ENCODE measurements around the gene MRGPRG.
"Not testable (repeated sequence)": the region's sequence is repeated elsewhere in the genome, so short reads cannot be mapped to it uniquely, and the experiment has no call there.

MRGPRG gene, protein sequence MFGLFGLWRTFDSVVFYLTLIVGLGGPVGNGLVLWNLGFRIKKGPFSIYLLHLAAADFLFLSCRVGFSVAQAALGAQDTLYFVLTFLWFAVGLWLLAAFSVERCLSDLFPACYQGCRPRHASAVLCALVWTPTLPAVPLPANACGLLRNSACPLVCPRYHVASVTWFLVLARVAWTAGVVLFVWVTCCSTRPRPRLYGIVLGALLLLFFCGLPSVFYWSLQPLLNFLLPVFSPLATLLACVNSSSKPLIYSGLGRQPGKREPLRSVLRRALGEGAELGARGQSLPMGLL

DNA sequence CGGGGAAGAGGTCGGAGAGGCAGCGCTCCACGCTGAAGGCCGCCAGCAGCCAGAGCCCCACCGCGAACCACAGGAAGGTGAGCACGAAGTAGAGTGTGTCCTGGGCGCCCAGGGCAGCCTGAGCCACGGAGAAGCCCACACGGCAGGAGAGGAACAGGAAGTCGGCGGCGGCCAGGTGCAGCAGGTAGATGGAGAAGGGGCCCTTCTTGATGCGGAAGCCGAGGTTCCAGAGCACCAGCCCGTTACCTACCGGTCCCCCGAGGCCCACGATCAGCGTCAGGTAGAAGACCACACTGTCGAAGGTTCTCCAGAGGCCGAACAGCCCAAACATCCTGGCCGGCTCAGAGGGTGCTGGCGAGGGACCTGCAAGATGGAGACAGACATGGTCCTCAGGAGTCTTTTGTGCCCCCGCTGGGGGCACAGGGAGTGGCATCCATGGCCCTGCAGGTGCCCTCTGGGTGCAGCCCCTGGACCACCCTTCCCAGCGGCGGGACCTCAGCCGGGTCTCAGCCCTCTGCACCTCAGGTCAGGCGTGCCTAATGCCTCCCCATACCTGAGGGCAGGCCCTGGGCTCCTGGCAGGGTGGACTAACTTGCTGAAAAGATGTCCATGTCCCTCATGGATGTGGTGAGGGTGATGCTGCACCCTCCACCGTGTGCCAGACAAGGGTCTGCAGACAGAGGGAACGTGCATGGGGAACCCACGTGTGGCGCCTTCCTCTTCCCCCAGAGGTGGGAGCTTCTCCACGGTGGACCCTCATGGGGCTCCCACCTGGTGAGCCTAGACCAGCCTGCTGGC lies at the start of gene MRGPRG:
Gene MRGPRG (minus strand): TSS at position 331 of the 798 bp plus-strand sequence. CDS start 0 bp downstream, at position 331.
- H3K27ac Mint-ChIP-seq: no peak within 1 kb of the TSS
- no peak within 1 kb of the TSS for H3K4me3 Mint-ChIP-seq
- no peaks in the 10 kb centered on the region for H3K36me3 Mint-ChIP-seq (ENCODE audit: low read depth)
- no peaks in the 10 kb centered on the region for H3K9me3 Mint-ChIP-seq
- H3K27me3 Mint-ChIP-seq: peaks cover 23% of the 10 kb centered on the region
- peaks cover 12% of the 10 kb centered on the region for H3K4me1 Mint-ChIP-seq (ENCODE audit: low read depth)
- no peak for DNase-seq

DNA sequence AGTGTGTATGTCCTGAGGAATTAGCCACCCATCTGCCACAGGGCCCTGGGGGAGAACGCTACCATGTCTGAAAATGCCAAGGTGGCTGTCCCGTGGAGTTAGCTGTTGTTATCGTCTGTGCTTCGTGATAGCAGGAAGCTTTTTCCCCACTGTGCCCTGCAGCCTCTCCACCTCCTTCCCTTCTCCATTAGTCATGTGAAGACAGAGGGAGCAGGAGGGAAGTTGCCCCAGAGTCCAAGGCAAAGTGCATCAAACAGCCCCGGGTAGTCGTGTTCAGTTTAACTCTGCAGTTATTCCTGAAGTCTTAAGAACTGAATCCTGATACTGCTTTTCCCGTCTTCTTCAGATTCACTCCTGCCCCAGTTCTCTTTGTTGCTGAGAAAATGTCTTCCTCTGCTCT lies 43.9 kb upstream of the MRGPRG start:
- H3K27ac Mint-ChIP-seq; DNase-seq; H3K27me3 Mint-ChIP-seq; H3K4me3 Mint-ChIP-seq; H3K36me3 Mint-ChIP-seq (ENCODE audit: low read depth); H3K9me3 Mint-ChIP-seq; H3K4me1 Mint-ChIP-seq (ENCODE audit: low read depth): not testable (repeated sequence)

DNA sequence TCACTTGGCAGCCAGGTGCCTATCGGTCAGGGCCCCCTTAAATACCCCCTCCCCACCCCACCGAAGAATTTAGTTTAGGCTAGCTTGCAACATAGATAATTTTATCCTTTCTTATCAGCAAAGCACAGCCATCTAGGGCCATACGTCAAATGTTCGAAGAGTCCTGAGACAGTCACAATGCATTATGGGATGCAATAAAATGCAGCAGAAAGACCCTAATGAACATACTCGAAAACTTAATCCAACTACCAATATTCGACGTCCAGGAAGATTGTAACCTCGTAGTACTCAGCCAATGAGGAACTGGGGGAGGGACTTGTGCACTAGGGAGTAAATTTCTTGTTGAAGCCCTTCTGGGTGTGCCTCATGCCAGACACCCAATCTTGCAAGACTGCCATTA lies 43.2 kb upstream of the MRGPRG start:
- not testable (repeated sequence) for H3K9me3 Mint-ChIP-seq; H3K27me3 Mint-ChIP-seq; H3K4me1 Mint-ChIP-seq (ENCODE audit: low read depth); DNase-seq; H3K4me3 Mint-ChIP-seq; H3K36me3 Mint-ChIP-seq (ENCODE audit: low read depth); H3K27ac Mint-ChIP-seq

DNA sequence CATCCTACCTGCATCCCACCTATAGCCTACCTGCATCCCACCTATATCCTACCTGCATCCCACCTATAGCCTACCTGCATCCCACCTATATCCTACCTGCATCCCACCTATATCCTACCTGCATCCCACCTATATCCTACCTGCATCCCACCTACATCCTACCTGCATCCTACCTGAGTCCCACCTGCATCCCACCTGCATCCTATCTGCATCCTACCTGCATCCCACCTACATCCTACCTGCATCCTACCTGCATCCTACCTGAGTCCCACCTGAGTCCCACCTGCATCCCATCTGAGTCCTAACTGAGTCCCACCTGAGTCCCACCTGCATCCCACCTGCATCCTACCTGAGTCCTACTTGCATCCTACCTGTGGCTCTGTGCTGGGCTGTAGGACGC lies 38.9 kb upstream of the MRGPRG start:
- DNase-seq; H3K36me3 Mint-ChIP-seq (ENCODE audit: low read depth); H3K27ac Mint-ChIP-seq; H3K4me1 Mint-ChIP-seq (ENCODE audit: low read depth); H3K27me3 Mint-ChIP-seq; H3K4me3 Mint-ChIP-seq; H3K9me3 Mint-ChIP-seq: not testable (repeated sequence)

DNA sequence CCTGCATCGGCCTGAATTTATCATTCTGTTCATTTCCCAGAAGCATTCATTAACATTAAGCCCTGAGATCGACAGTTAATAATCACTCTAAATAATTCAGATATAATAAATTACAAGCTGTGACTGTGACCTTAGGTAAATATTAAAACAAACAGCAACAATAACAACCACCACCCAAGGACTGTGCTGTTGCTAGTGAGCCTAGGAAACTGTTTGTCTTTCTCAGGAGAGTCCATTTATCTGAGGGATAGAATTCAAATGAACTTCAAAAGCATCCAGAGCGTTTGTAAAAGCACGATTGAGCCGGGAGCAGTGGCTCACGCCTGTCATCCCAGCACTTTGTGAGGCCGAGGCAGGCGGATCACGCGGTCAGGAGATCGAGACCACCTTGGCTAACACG lies 36.6 kb upstream of the MRGPRG start:
- DNase-seq; H3K27me3 Mint-ChIP-seq; H3K9me3 Mint-ChIP-seq; H3K4me3 Mint-ChIP-seq; H3K36me3 Mint-ChIP-seq (ENCODE audit: low read depth); H3K27ac Mint-ChIP-seq; H3K4me1 Mint-ChIP-seq (ENCODE audit: low read depth): not testable (repeated sequence)

DNA sequence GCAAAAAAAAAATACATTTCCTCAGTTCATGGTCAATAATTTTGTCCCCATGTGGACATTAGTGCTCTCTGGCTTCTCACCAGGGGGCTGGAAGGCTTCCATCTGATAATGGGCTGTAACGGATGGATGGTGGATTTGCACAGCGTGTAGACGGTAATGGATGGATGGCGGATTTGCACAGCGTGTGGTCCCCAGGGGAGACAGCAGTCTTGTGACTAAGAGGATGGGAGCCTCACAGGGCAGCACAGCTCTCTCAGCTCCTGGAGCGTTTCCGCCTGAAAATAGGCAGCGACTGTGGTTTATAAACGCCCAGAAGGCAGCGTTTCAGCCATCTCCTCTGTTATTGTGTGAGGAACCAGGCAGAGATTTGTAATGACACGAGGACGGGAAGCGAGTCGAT lies 36.2 kb upstream of the MRGPRG start:
- not testable (repeated sequence) for H3K9me3 Mint-ChIP-seq; H3K36me3 Mint-ChIP-seq (ENCODE audit: low read depth); H3K27me3 Mint-ChIP-seq; H3K4me3 Mint-ChIP-seq; DNase-seq; H3K4me1 Mint-ChIP-seq (ENCODE audit: low read depth); H3K27ac Mint-ChIP-seq

DNA sequence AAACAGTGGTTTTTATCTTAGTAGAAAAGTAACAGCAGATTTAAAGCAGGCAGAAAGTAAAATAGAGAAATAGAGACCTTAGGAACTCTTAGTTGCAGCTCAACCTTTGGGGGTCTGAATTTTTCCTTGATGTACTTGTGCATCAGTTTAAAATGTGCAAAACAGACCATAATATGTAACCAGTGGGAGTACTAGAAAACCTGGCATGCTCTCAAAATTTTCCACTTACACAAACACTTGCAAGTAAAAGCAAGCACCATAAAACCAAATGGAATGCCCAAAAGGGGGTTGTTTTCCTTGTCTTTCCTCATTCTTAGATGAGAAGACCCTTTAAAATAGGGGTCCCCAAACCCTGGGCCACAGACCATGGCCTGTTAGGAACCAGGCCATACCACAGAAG lies 26.5 kb upstream of the MRGPRG start:
- no peak for DNase-seq
- no peaks in the 10 kb centered on the region for H3K9me3 Mint-ChIP-seq
- no peaks in the 10 kb centered on the region for H3K4me1 Mint-ChIP-seq (ENCODE audit: low read depth)
- no peak overlapping the region for H3K27ac Mint-ChIP-seq
- no peaks in the 10 kb centered on the region for H3K36me3 Mint-ChIP-seq (ENCODE audit: low read depth)
- H3K4me3 Mint-ChIP-seq: no peak overlapping the region
- H3K27me3 Mint-ChIP-seq: peaks cover 15% of the 10 kb centered on the region

DNA sequence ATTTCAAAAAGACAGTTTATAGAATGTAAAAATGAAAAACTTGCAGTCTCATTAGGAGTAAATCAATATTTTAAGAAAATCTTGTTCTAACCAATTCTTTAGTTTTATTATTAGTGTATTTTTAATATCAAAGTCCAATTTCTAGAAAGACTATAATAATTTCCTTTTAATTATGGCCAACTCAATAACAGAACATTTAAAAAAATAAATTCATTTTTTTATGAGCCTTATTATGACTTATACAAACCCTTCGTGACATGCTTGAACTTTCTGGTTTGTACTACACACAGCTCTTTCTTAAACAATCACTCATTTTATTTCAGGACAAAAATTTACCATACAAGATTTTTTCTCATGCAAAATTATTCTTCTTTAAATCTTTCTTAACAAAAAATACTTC lies 25.3 kb upstream of the MRGPRG start:
- Mint-ChIP-seq H3K4me3 (no peak overlapping the region), H3K36me3 (ENCODE audit: low read depth) (no peaks in the 10 kb centered on the region), H3K4me1 (ENCODE audit: low read depth) (no peaks in the 10 kb centered on the region), H3K27me3 (peaks cover 15% of the 10 kb centered on the region), H3K27ac (no peak overlapping the region), H3K9me3 (no peaks in the 10 kb centered on the region)
- no peak for DNase-seq

DNA sequence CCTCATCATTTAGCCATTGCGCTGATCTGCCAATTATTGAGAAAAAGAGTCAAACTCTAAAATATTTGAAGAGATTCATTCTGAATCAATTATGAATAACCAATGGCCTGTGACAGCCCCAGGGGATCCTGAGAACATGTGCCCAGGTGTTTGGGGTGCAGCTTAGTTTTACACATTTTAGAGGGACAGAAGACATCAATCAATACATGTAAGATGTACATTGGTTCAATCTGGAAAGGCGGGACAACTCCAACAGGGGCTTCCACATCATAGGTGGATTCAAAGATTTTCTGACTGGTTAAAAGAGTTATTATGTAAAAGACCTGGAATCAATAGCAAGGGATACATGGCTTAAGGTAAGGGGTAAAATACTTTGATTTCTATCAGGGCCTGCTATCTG lies 18.5 kb upstream of the MRGPRG start:
- Mint-ChIP-seq H3K4me3 (no peak overlapping the region), H3K4me1 (ENCODE audit: low read depth) (no peaks in the 10 kb centered on the region), H3K9me3 (no peaks in the 10 kb centered on the region), H3K27me3 (peaks cover 6% of the 10 kb centered on the region), H3K27ac (no peak overlapping the region), H3K36me3 (ENCODE audit: low read depth) (no peaks in the 10 kb centered on the region)
- no peak for DNase-seq

DNA sequence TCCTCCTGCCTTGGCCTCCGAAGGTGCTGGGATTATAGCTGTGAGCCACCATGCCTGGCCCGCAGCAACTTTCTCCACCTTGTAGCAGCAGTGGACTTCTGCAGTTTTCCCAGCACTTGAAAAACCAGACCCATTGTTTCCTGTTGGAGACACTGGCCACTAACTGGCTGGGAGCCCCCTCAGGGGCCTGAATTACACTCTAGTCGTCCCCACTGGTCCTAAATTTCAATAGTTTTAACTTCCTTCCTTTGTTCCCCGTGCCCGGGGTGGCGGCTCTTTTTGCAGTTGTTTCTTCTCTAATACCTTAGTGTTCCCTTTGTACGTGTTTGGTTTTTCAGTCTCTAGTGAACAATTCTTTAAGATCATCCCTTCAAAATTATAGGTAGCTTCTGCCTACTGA lies 16.2 kb upstream of the MRGPRG start:
- Mint-ChIP-seq H3K9me3 (no peaks in the 10 kb centered on the region), H3K36me3 (ENCODE audit: low read depth) (no peaks in the 10 kb centered on the region), H3K4me3 (no peak overlapping the region), H3K27ac (no peak overlapping the region), H3K27me3 (no peaks in the 10 kb centered on the region), H3K4me1 (ENCODE audit: low read depth) (no peaks in the 10 kb centered on the region)
- no peak for DNase-seq

DNA sequence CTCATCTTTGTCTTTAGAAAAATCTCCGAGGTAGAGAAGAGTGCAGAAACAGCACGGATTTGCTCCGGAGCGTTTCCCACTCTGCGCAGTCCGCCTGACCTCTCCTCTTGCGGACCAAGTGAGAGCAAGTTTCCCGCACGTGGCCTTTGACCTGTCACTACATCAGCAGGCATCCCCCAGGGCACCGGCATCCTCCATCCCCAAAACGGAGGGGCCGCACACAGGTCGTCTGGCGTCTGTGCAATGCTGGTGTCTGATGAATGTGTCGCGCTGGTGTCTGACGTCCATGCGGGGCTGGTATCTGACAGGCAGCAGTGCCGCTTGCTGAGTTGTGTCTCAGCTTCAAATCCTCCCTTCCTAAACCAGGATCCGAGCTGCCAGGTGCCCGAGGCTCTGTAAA lies 14.3 kb upstream of the MRGPRG start:
- Mint-ChIP-seq H3K9me3 (no peaks in the 10 kb centered on the region), H3K4me1 (ENCODE audit: low read depth) (no peaks in the 10 kb centered on the region), H3K27me3 (no peaks in the 10 kb centered on the region), H3K36me3 (ENCODE audit: low read depth) (no peaks in the 10 kb centered on the region), H3K4me3 (no peak overlapping the region), H3K27ac (no peak overlapping the region)
- DNase-seq: no peak

DNA sequence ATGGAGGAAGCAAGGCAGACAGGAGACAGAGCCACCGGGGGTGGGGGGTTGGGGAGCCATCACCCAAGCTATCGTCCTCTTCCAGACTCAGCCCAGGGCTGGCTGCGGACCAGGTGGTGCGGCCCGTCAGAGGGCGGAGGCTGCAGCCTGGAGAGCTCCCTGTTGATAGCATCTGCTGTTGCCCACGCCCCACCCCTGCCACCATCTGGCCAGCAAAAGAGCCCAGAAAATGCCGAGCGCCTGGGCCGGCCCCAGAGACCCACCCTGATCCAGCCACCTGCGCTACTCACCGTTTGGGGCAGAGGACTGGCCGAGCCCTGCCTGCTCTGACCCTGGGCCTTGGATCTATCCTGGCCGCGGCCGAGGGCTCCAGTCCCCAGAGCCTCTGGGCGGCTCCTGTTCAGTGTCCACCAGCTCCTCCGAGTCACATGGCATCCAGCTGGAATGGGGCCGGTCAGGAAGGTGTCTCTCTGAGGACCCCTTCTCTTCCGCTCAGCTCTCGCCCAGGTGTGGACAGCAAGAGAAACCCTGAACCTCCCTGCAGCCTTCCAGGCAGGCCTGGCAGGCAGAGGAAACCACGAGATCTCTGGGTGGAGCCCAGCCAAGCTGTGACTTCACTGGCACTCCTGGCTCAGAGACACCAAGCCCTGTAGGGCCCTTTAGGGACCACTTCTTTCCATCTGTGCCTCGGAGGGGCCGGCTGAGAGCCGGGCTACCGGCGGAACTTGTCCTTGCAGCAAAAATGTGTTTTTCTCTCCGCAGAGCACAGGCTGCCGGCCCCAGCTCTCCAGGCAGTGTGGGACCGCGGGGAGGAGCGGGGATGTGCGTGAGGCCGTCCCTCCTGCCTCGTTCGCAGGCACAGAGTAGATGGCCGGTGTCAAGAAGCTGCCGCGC lies 13.5 kb upstream of the MRGPRG start, which contains the start of gene MRGPRE:
Gene MRGPRE (minus strand): TSS at position 567 of the 894 bp plus-strand sequence. CDS start 3,618 bp downstream, outside the sequence.
- Mint-ChIP-seq H3K27ac (no peak within 1 kb of the TSS), H3K27me3 (no peaks in the 10 kb centered on the region), H3K4me1 (ENCODE audit: low read depth) (no peaks in the 10 kb centered on the region), H3K36me3 (ENCODE audit: low read depth) (no peaks in the 10 kb centered on the region), H3K4me3 (no peak within 1 kb of the TSS), H3K9me3 (no peaks in the 10 kb centered on the region)
- DNase-seq: no peak

DNA sequence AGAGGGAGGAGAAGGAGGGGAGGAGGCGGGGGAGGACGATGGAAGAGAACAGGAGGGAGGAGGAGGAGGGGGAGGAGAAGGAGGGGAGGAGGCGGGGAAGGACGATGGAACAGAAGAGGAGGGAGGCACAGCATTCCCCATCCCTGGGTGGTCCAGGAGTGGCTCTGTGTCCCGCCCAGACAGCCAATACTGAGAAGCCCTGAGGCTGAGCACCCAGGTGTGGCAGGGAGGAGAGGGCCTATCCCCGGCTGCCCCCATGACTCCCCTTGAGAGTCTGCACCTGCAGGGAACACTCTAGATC lies 12.9 kb upstream of the MRGPRG start:
- H3K4me3 Mint-ChIP-seq: no peak overlapping the region
- H3K27ac Mint-ChIP-seq: no peak overlapping the region
- H3K27me3 Mint-ChIP-seq: no peaks in the 10 kb centered on the region
- H3K36me3 Mint-ChIP-seq (ENCODE audit: low read depth): no peaks in the 10 kb centered on the region
- DNase-seq: no peak
- no peaks in the 10 kb centered on the region for H3K4me1 Mint-ChIP-seq (ENCODE audit: low read depth)
- no peaks in the 10 kb centered on the region for H3K9me3 Mint-ChIP-seq

DNA sequence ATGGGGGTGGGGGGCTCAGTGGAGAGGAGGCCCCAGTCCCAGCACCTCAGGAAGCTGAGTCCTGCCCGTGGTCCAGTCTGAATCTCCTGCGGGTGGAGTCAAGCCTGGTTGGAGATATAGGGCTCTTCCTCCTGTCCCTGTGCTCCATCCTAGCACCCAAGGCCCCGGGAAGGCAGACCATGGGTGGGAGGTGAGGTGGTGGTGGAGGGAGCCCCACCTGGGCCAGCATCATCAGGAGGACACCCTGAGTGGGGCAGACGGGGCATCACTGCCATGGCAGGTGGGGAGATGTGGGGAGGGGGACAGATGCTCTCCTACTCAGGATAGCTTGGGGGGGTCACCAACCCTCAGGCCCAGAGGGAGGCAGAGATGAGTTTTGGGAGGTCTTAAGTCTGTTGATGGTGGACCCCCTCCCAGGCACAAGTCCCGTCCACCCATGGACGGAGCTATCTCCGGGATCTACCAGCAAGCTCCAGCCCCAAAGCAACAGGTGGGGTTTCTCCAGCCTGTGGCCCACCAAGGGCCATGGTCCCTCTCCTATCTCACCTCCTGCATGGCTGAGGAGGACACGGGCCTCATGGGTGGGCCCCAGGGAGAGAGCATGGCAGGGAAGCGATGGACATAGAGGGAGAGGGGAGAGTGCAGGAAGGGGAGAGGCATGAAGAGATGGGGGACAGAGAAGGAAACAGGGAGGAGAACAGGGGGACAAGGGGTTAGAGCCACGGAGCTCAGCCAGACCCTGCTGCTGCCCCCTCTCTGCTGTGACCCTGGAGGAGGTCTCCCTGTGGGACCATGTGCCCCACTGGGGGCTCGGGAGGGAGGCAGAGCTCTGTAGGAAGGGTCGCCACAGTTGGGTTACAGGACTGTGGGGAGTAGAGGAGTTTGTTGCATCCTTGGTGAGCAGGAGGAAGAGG lies 12.3 kb upstream of the MRGPRG start:
- Mint-ChIP-seq H3K27me3 (no peaks in the 10 kb centered on the region), H3K27ac (no peak overlapping the region), H3K9me3 (no peaks in the 10 kb centered on the region), H3K4me3 (no peak overlapping the region), H3K36me3 (ENCODE audit: low read depth) (no peaks in the 10 kb centered on the region), H3K4me1 (ENCODE audit: low read depth) (no peaks in the 10 kb centered on the region)
- DNase-seq: no peak
